Spleen (tissue), 11 donors: ENCODE measurements around the gene ZC3H8. TPM values are rescaled to one million over a fixed set of nuclear protein-coding genes. Genes with fewer than 3 reads are reported as not detected.

Experiments used
- DNase-seq: peaks from one replicate; pipeline ENCODE4 v3.0.0-alpha.2; 2020
- H3K27ac ChIP-seq, 8 donors: fragments of 200-600 bp; sonication (generic) in 7 of 8; 1 replicate in 4 of 8; 2 replicates in 4 of 8; pipeline versions ENCODE4 v1.5.0 to v1.8.0; 2016 to 2021; ENCODE audit warnings: inconsistent platforms in 4 of 8, mild to moderate bottlenecking in 4 of 8, moderate library complexity in 1 of 8
- H3K27me3 ChIP-seq, 7 donors: fragments of 200-600 bp; sonication (generic) in 6 of 7; replicated peaks in 1 of 7; 1 replicate in 4 of 7; 2 replicates in 3 of 7; pipeline versions ENCODE4 v1.5.0 to v1.8.0; 2016 to 2021; ENCODE audit warnings: inconsistent platforms in 3 of 7, mild to moderate bottlenecking in 1 of 7
- H3K36me3 ChIP-seq, 6 donors: fragments of 200-600 bp; sonication (generic) in 5 of 6; 1 replicate in 4 of 6; 2 replicates in 2 of 6; pipeline versions ENCODE4 v1.5.0 to v1.8.0; 2016 to 2021; ENCODE audit warnings: inconsistent platforms in 2 of 6
- H3K4me1 ChIP-seq, 6 donors: fragments of 200-600 bp; sonication (generic) in 5 of 6; 1 replicate in 3 of 6; 2 replicates in 3 of 6; pipeline versions ENCODE4 v1.5.0 to v1.8.0; 2016 to 2021; ENCODE audit warnings: inconsistent platforms in 3 of 6
- H3K4me3 ChIP-seq, 8 donors: fragments of 200-600 bp; sonication (generic) in 7 of 8; 1 replicate in 4 of 8; 2 replicates in 4 of 8; pipeline versions ENCODE4 v1.5.0 to v1.8.0; 2016 to 2021; ENCODE audit warnings: inconsistent platforms in 4 of 8, mild to moderate bottlenecking in 4 of 8, moderate library complexity in 2 of 8
- H3K9me3 ChIP-seq, 8 donors: fragments of 200-600 bp; sonication (generic) in 7 of 8; 1 replicate in 4 of 8; 2 replicates in 4 of 8; pipeline versions ENCODE4 v1.5.0 to v1.8.0; 2016 to 2021; ENCODE audit warnings: inconsistent platforms in 4 of 8
- POLR2A ChIP-seq, 3 donors: fragments of 450-650 bp; IDR thresholded peaks; one replicate each; pipeline ENCODE4 v1.5.1; 2017; ENCODE audit warnings: antibody characterized with exemption in 3 of 3, mild to moderate bottlenecking in 1 of 3
- POLR2AphosphoS5 ChIP-seq, 3 donors: sonication (generic); formaldehyde crosslinking; IDR thresholded peaks; one replicate each; pipeline ENCODE4 v1.5.1; 2017; ENCODE audit warnings: antibody characterized with exemption in 3 of 3
- WGBS, 5 donors: extraction: QIAGEN DNeasy Blood & Tissue Kit in 3 of 5; methylation state at CpG; one replicate each; pipeline versions ENCODE4 v1.1.5 to v1.1.7; 2013 to 2018; 5-methylcytosine and 5-hydroxymethylcytosine counted together
- intact Hi-C: fragments of 100-400 bp; cut with DNase I; formaldehyde crosslinking; loops from one replicate; pipeline ENCODE4 v1.15.0; 2023; ENCODE audit warnings: low total_unique reads
- polyA plus RNA-seq, 3 donors: library from polyadenylated mRNA; stranded (reverse); fragments of 200-250 nt; gene quantifications; one replicate each; pipeline ENCODE4 v1.2.1, GENCODE V29; 2013
- total RNA-seq, 7 donors: library from RNA; depleted of rRNA in 3 of 7; stranded (reverse); fragments of >200 nt in 3 of 7; fragmentation: NEBNext Ultra II Directional in 4 of 7; extraction: Animal tissue kit (Norgen Biotek cat#: 25700) in 4 of 7; gene quantifications; one replicate each; pipeline versions ENCODE4 v1.1.0 to v1.2.1, GENCODE V29; 2016 to 2021
- TF ChIP-seq, protein P1 (sequence below), 11 experiments: fragments of 200-600 bp in 7 of 11; fragments of 450-650 bp in 4 of 11; sonication (generic) in 4 of 11; IDR thresholded peaks in 8 of 11; conservative IDR thresholded peaks in 3 of 11; 1 replicate in 7 of 11; 2 replicates in 4 of 11; pipeline versions ENCODE4 v1.4.0 to v1.8.0; 2016 to 2021; ENCODE audit warnings: antibody characterized with exemption in 11 of 11, inconsistent platforms in 4 of 11, mild to moderate bottlenecking in 1 of 11
- donor health status: healthy with polysubstance abuse.
- donor health status: DM: no; HTN: no; CAD: no; lungs with moderate emphysema.
- donor health status: DM: no; HTN: no; CAD: no.
- donor health status: Bipolar disorder and iron deficiency.
- donor health status: healthy.
- donor health status: DM: no; HTN: no; CAD: no.
- donor health status: DM: yes; HTN: yes; CAD: no.

ZC3H8 gene
- total and polyA plus RNA-seq, 10 donors, result 5.7 to 70.5 (median 13.2) TPM

DNA sequence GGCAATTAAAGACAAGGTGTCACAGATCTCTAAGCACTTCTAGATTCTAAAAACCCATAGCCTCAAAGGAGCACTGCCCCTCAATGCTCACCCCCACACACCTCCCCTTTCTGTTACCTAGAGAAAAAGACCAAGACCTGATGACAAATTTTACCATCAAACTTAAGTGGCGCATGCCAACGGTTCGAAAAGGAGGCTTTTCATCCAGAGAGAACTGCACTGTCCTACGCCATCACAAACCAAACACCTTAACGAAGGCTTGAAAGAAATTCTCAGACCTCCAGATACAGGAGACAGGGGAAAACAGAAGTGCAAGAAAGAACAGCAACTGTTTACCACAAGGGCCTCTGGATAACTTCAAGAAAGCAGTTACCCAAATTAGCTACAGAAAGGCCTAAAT, 18.5 kb upstream of the ZC3H8 start:
- no peak overlapping the region for H3K27ac ChIP-seq

DNA sequence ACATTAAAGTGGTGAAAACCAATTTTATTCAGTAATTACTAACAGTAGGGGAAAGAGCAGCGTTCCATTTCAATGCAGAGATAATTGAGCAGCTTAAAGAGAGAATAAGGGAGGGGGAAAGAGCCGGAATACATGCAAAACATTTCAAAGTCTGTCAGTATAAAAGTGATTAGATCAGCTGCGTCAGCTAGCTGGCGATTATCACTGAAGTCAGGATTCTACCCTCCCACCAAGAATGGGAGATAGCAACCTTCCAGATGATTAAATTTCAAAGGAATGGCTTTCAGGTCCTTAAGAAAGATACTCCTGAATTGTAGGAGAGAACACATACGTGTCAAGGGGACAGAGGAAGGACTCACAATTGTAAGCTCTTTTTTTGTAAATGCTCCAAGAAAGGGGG, 17.8 kb upstream of the ZC3H8 start:
- peaks cover 9 to 27% (median 21%) of the 10 kb centered on the region in 6 donors for H3K4me1 ChIP-seq
- 80 to 91% (median 89%) methylated on average over 5 of the region's 5 CpGs for WGBS, 5 donors
- H3K27me3 ChIP-seq, result no peaks in the 10 kb centered on the region
- H3K36me3 ChIP-seq, result no peaks in the 10 kb centered on the region
- no peak overlapping the region for H3K27ac ChIP-seq
- no peak for DNase-seq
- H3K9me3 ChIP-seq, result peaks cover 0 to 9% (median 2%) of the 10 kb centered on the region in 8 donors
- intact Hi-C loops, result no loop called here
- H3K4me3 ChIP-seq, result no peak overlapping the region
- TF ChIP-seq POLR2AphosphoS5 (IDR thresholded peaks at IDR 0.05) (no peak), POLR2A (IDR thresholded peaks at IDR 0.05) (no peak)
- TF ChIP-seq, protein P1, sequence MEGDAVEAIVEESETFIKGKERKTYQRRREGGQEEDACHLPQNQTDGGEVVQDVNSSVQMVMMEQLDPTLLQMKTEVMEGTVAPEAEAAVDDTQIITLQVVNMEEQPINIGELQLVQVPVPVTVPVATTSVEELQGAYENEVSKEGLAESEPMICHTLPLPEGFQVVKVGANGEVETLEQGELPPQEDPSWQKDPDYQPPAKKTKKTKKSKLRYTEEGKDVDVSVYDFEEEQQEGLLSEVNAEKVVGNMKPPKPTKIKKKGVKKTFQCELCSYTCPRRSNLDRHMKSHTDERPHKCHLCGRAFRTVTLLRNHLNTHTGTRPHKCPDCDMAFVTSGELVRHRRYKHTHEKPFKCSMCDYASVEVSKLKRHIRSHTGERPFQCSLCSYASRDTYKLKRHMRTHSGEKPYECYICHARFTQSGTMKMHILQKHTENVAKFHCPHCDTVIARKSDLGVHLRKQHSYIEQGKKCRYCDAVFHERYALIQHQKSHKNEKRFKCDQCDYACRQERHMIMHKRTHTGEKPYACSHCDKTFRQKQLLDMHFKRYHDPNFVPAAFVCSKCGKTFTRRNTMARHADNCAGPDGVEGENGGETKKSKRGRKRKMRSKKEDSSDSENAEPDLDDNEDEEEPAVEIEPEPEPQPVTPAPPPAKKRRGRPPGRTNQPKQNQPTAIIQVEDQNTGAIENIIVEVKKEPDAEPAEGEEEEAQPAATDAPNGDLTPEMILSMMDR (IDR thresholded peaks at IDR 0.05 in 8 of 11, conservative IDR thresholded peaks at IDR 0.05 in 3 of 11), result no peak

More for the DNA sequence above, 18.5 kb upstream of the ZC3H8 start:
- DNase-seq, result no peak
- Histone ChIP-seq H3K27me3 (no peaks in the 10 kb centered on the region), H3K4me3 (no peak overlapping the region), H3K4me1 (peaks cover 9 to 33% (median 25%) of the 10 kb centered on the region in 6 donors), H3K36me3 (no peaks in the 10 kb centered on the region), H3K9me3 (peaks cover 0 to 5% (median 2%) of the 10 kb centered on the region in 8 donors)
- no peak for TF ChIP-seq POLR2AphosphoS5 (IDR thresholded peaks at IDR 0.05)
- TF ChIP-seq POLR2A (IDR thresholded peaks at IDR 0.05), result no peak
- TF ChIP-seq, protein P1 (IDR thresholded peaks at IDR 0.05 in 8 of 11, conservative IDR thresholded peaks at IDR 0.05 in 3 of 11), result no peak
- WGBS, 5 donors, result 90 to 95% (median 91%) methylated on average over 5 of the region's 5 CpGs
- intact Hi-C loops, result no loop called here

DNA sequence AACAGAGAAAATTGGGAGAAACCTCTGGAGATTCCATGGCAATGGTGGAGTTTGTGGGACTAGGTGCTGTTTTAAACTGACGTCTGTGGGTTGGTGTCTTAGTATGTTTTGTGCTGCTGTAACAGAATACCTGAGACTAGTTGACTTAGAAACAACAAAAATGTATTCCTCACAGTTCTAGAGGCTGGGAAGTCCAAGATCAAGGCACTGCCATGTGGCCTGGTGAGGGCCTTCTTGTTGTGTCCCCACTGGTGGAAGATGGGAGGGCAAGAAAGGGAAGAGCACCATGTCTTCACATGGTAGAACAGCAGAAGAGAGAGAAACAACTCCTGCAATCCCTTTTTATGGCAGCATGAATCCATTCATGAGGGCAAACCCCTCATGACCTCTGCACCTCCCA, 13.7 kb upstream of the ZC3H8 start:
- TF ChIP-seq POLR2AphosphoS5 (IDR thresholded peaks at IDR 0.05) (no peak), POLR2A (IDR thresholded peaks at IDR 0.05) (no peak)
- TF ChIP-seq, protein P1 (IDR thresholded peaks at IDR 0.05 in 8 of 11, conservative IDR thresholded peaks at IDR 0.05 in 3 of 11), result no peak
- intact Hi-C loops, result no loop called here
- WGBS, 5 donors, result 83 to 100% (median 94%) methylated on average over 1 of the region's 1 CpG
- no peaks in the 10 kb centered on the region for H3K27me3 ChIP-seq
- no peak for DNase-seq
- H3K36me3 ChIP-seq, result no peaks in the 10 kb centered on the region
- no peak overlapping the region for H3K27ac ChIP-seq
- no peaks in the 10 kb centered on the region for H3K4me1 ChIP-seq
- no peak overlapping the region for H3K4me3 ChIP-seq
- peaks cover 0 to 9% (median 2%) of the 10 kb centered on the region in 8 donors for H3K9me3 ChIP-seq

DNA sequence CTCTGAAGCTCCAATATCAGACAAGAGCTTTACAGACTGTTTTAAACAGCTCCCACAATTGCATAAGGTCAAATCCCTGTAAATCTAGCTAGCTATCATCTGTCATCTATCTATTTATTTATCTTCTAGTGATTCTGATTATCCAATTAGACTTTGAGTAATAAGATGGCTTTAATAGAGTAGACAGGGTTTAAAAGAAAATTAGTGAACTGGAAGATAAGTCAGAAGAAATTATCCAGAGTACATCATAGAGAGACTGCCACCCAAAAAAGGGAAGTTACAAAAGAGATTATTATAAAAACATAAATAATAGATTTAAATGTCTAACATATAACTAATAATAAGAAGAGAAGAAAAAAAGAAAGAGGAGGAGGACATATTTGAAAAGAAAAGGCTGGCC, 8.0 kb upstream of the ZC3H8 start:
- Histone ChIP-seq H3K36me3 (no peaks in the 10 kb centered on the region), H3K4me1 (peaks cover 0 to 18% (median 10%) of the 10 kb centered on the region in 6 donors), H3K9me3 (peaks cover 0 to 12% (median 8%) of the 10 kb centered on the region in 8 donors), H3K27ac (no peak overlapping the region), H3K4me3 (no peak overlapping the region), H3K27me3 (no peaks in the 10 kb centered on the region)
- DNase-seq, result no peak
- intact Hi-C loops, result no loop called here
- TF ChIP-seq, protein P1 (IDR thresholded peaks at IDR 0.05 in 8 of 11, conservative IDR thresholded peaks at IDR 0.05 in 3 of 11), result no peak
- TF ChIP-seq POLR2A (IDR thresholded peaks at IDR 0.05), result no peak
- no peak for TF ChIP-seq POLR2AphosphoS5 (IDR thresholded peaks at IDR 0.05)
